ENCODE measurements around the gene OR1S2.

- TF ChIP-seq CTCF (IDR thresholded peaks at IDR 0.05) (no peak), KAT7 (CRISPR knock-in tag; IDR thresholded peaks at IDR 0.05; ENCODE audit: borderline replicate concordance) (no peak)
- TF ChIP-seq, protein P1, sequence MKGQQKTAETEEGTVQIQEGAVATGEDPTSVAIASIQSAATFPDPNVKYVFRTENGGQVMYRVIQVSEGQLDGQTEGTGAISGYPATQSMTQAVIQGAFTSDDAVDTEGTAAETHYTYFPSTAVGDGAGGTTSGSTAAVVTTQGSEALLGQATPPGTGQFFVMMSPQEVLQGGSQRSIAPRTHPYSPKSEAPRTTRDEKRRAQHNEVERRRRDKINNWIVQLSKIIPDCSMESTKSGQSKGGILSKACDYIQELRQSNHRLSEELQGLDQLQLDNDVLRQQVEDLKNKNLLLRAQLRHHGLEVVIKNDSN (CRISPR knock-in tag; IDR thresholded peaks at IDR 0.05) = no peak
- TF ChIP-seq, protein P2, sequence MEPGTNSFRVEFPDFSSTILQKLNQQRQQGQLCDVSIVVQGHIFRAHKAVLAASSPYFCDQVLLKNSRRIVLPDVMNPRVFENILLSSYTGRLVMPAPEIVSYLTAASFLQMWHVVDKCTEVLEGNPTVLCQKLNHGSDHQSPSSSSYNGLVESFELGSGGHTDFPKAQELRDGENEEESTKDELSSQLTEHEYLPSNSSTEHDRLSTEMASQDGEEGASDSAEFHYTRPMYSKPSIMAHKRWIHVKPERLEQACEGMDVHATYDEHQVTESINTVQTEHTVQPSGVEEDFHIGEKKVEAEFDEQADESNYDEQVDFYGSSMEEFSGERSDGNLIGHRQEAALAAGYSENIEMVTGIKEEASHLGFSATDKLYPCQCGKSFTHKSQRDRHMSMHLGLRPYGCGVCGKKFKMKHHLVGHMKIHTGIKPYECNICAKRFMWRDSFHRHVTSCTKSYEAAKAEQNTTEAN (CRISPR knock-in tag; IDR thresholded peaks at IDR 0.05) = no peak
Observed at GRCh38 chr11:58193391-58193790, 10.6 kb downstream of the OR1S2 start.

All from WTC11 (cell line).